ENCODE data around the gene VANGL2. TPM values are rescaled to one million over a fixed set of nuclear protein-coding genes. Genes with fewer than 3 reads are reported as not detected.
A peak's percentile ranks its signal among the peaks of the same experiment; 100 is the strongest.

Gene VANGL2
- total RNA-seq, 4 donors from 2014 or later = 0.26 to 1.2 (median 0.78) TPM; not detected in 1

DNA sequence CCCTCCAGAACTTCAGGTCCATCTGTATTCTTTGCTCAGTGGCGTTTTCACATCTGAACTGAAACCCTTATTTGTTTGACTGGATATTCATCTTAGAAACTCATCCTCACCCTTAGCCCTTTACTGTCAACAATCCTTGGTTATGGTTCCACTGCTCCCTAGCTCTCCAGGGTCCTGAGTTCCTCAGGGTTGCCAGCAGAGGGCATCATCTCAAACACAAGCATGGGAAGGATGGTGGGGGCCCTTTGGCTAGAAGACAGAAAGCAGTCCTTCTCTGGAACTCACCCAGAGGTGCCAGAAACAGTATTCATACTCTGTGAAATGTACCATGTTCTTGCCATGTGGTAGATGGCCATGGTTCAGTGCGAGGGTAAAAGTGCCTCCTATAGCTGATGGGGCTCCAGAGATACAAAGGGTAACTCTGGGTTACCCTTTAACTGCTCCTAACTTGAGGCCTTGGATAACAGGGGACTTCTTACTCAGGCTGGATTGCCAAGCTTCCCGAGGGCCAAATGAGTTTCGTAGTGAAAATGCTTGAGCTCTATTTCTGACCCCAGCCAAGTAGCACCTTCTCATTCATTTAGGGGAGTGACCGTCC lies 45.9 kb upstream of the VANGL2 start:
- no peak for TF ChIP-seq POLR2A (IDR thresholded peaks at IDR 0.05)
- TF ChIP-seq, protein P1, sequence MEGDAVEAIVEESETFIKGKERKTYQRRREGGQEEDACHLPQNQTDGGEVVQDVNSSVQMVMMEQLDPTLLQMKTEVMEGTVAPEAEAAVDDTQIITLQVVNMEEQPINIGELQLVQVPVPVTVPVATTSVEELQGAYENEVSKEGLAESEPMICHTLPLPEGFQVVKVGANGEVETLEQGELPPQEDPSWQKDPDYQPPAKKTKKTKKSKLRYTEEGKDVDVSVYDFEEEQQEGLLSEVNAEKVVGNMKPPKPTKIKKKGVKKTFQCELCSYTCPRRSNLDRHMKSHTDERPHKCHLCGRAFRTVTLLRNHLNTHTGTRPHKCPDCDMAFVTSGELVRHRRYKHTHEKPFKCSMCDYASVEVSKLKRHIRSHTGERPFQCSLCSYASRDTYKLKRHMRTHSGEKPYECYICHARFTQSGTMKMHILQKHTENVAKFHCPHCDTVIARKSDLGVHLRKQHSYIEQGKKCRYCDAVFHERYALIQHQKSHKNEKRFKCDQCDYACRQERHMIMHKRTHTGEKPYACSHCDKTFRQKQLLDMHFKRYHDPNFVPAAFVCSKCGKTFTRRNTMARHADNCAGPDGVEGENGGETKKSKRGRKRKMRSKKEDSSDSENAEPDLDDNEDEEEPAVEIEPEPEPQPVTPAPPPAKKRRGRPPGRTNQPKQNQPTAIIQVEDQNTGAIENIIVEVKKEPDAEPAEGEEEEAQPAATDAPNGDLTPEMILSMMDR (IDR thresholded peaks at IDR 0.05 in 4 of 5, conservative IDR thresholded peaks at IDR 0.05 in 1 of 5) = peak in 3 of 5 experiments; percentile 12 to 37 (median 36)
- no peaks in the 10 kb centered on the region for H3K27me3 ChIP-seq
- H3K4me3 ChIP-seq = no peak overlapping the region
- H3K27ac ChIP-seq = peak overlapping the region in 1 of 4 donors; percentile 41
- H3K9me3 ChIP-seq = no peaks in the 10 kb centered on the region
- in situ Hi-C loops (cut with MboI; ENCODE audit: low sequenced_read_pairs in 4 of 4) = loop anchor here in 2 of 4 donors (25.0 kb wide), 1 partner anchor 267 kb away; the partner anchor contains the start of genes IGSF8 (in 2 of the 2) and KCNJ9 (in 2 of the 2)
- ATAC-seq = no peak
- peaks cover 2 to 90% of the 10 kb centered on the region in 2 donors for H3K36me3 ChIP-seq
- peaks cover 20 to 48% of the 10 kb centered on the region in 2 donors for H3K4me1 ChIP-seq
- intact Hi-C loops (cut with DNase I; ENCODE audit: low total_unique reads) = no loop called here
- no peak for DNase-seq

DNA sequence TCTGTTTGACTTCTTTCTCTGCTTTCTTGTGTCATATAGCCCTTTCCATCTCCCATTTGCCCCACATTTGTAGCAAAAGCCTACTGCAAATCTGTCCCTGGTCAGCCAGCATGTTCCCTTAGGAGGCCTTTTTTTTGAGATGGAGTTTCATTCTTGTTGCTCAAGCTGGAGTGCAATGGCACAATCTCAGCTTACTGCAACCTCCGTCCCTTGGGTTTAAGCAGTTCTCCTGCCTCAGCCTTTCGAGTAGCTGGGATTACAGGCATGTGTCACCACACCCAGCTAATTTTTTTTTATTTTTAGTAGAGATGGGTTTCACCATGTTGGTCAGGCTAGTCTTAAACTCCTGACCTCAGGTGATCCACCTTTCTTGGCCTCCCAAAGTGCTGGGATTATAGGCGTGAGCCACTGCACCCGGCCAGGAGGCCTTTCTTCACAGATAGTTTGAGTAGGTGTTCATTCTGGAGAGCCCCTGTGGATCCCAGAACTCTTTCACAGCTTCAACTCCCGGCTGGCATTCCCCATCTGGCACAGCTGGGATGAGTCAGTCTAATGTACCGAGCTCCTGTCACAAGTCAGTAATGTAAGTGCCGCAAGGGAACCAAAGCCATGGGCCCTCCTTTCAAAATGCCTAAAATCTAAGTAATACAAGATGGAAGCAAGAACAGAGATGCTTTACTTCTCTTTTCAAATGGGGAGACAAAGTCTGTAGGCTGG lies 42.9 kb upstream of the VANGL2 start:
- TF ChIP-seq, protein P1 (IDR thresholded peaks at IDR 0.05 in 4 of 5, conservative IDR thresholded peaks at IDR 0.05 in 1 of 5) = no peak
- no peak for TF ChIP-seq POLR2A (IDR thresholded peaks at IDR 0.05)
- H3K36me3 ChIP-seq = peaks cover 2 to 64% of the 10 kb centered on the region in 2 donors
- no peaks in the 10 kb centered on the region for H3K27me3 ChIP-seq
- DNase-seq (peak in 1 of 2 donors; percentile 54), ATAC-seq (peak in 1 of 2 donors; percentile 15)
- H3K4me1 ChIP-seq = peaks cover 4 to 28% of the 10 kb centered on the region in 2 donors
- H3K4me3 ChIP-seq = no peak overlapping the region
- no peaks in the 10 kb centered on the region for H3K9me3 ChIP-seq
- in situ Hi-C loops (cut with MboI; ENCODE audit: low sequenced_read_pairs in 4 of 4) (loop anchor here in 2 of 4 donors (25.0 kb wide), 1 partner anchor 270 kb away; the partner anchor contains the start of genes IGSF8 (in 2 of the 2) and KCNJ9 (in 2 of the 2)), intact Hi-C loops (cut with DNase I; ENCODE audit: low total_unique reads) (no loop called here)
- H3K27ac ChIP-seq = peak overlapping the region in 3 of 4 donors; percentile 37 to 79 (median 49)

DNA sequence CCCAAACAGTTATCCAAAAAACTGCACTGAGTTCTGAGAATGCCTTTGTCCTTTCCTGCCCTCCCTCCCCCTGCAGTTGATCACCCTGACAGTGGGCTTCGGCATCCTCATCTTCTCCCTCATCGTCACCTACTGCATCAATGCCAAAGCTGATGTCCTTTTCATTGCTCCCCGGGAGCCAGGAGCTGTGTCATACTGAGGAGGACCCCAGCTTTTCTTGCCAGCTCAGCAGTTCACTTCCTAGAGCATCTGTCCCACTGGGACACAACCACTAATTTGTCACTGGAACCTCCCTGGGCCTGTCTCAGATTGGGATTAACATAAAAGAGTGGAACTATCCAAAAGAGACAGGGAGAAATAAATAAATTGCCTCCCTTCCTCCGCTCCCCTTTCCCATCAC lies 42.3 kb upstream of the VANGL2 start:
- DNase-seq = no peak
- Histone ChIP-seq H3K4me3 (no peak overlapping the region), H3K9me3 (no peaks in the 10 kb centered on the region), H3K27me3 (no peaks in the 10 kb centered on the region), H3K36me3 (peaks cover 2 to 58% of the 10 kb centered on the region in 2 donors), H3K27ac (peak overlapping the region in 3 of 4 donors; percentile 37 to 79 (median 49)), H3K4me1 (peaks cover 0 to 22% of the 10 kb centered on the region in 2 donors)
- in situ Hi-C loops (cut with MboI; ENCODE audit: low sequenced_read_pairs in 4 of 4) = loop anchor here in 2 of 4 donors (25.0 kb wide), 1 partner anchor 271 kb away; the partner anchor contains the start of genes IGSF8 (in 2 of the 2) and KCNJ9 (in 2 of the 2)
- ATAC-seq = no peak
- no peak for TF ChIP-seq POLR2A (IDR thresholded peaks at IDR 0.05)
- TF ChIP-seq, protein P1 (IDR thresholded peaks at IDR 0.05 in 4 of 5, conservative IDR thresholded peaks at IDR 0.05 in 1 of 5) = no peak
- intact Hi-C loops (cut with DNase I; ENCODE audit: low total_unique reads) = no loop called here

DNA sequence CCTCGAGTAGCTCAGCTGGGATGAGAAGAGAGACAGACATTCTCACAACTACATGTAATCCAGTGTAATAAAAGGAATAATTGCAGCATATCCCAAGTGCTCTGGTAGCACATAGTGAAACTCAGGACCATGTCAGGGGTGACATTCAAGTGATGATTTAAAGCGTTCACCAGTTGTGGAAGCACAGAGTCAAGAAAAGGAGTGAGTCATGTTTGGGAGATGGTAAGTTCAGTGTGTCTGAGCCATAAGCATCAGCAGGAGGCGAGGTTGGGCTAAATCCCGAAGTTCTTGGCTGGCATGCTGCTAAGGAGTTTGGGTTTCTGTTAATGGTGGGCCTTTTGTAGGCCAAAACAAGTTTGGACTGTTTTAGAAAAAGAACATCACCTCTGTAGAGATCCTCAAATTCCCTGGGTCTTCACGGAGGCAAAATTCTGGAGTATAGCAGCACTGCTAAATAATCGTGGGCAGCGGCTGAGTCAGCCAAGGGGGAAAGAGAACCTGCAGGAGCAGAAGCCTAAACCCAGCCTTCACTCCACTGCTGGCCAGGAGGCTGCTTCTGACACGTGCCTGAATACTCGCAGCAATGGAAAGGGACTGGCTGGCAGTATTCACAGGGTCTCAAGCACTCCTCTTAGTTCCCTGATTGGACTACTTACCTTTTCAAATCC lies 40.7 kb upstream of the VANGL2 start:
- intact Hi-C loops (cut with DNase I; ENCODE audit: low total_unique reads) (no loop called here), in situ Hi-C loops (cut with MboI; ENCODE audit: low sequenced_read_pairs in 4 of 4) (loop anchor here in 2 of 4 donors (25.0 kb wide), 1 partner anchor 272 kb away; the partner anchor contains the start of genes IGSF8 (in 2 of the 2) and KCNJ9 (in 2 of the 2))
- H3K4me3 ChIP-seq = no peak overlapping the region
- DNase-seq (no peak), ATAC-seq (peak; percentile 89 to 95)
- H3K27me3 ChIP-seq = no peaks in the 10 kb centered on the region
- no peaks in the 10 kb centered on the region for H3K9me3 ChIP-seq
- peak overlapping the region; percentile 52 to 79 (median 69) for H3K27ac ChIP-seq
- TF ChIP-seq, protein P1 (IDR thresholded peaks at IDR 0.05 in 4 of 5, conservative IDR thresholded peaks at IDR 0.05 in 1 of 5) = no peak
- no peak for TF ChIP-seq POLR2A (IDR thresholded peaks at IDR 0.05)
- H3K4me1 ChIP-seq = peaks cover 0 to 16% of the 10 kb centered on the region in 2 donors
- H3K36me3 ChIP-seq = peaks cover 2 to 42% of the 10 kb centered on the region in 2 donors

Data from gastrocnemius medialis (tissue), 4 donors.